GM23338 (cell line): ENCODE measurements around the gene FCN2. TPM values are rescaled to one million over a fixed set of nuclear protein-coding genes. Genes with fewer than 3 reads are reported as not detected.

Experiments used
- ATAC-seq: fragments of 200-7000 bp; cut with Tn5 transposase; 3 replicates; pipeline ENCODE4 v1.9.1; 2020
- DNase-seq: peaks from one replicate; pipeline ENCODE4 v3.0.0-alpha.2; 2015; ENCODE audit warnings: low spot score
- H2AFZ ChIP-seq: fragments of 200-600 bp; sonication (generic); 2 replicates; pipeline ENCODE4 v1.8.0; 2016; ENCODE audit warnings: antibody characterized with exemption, mild to moderate bottlenecking, moderate library complexity
- H3F3A ChIP-seq: fragments of 200-600 bp; sonication (generic); replicated peaks from 2 replicates; pipeline ENCODE4 v1.8.0; 2017; ENCODE audit warnings: antibody characterized with exemption, mixed run types, low read depth
- H3K27ac ChIP-seq: fragments of 200-600 bp; sonication (generic); 2 replicates; pipeline ENCODE4 v1.6.1; 2016; ENCODE audit warnings: low read depth
- H3K27me3 ChIP-seq: fragments of 200-600 bp; sonication (generic); 2 replicates; pipeline ENCODE4 v1.8.0; 2016; ENCODE audit warnings: mild to moderate bottlenecking, mixed run types, moderate library complexity; ENCODE audit not compliant: insufficient read depth
- H3K36me3 ChIP-seq: fragments of 200-600 bp; sonication (generic); 2 replicates; pipeline ENCODE4 v1.8.0; 2016; ENCODE audit warnings: mild to moderate bottlenecking; ENCODE audit not compliant: insufficient read depth
- H3K4me1 ChIP-seq: fragments of 200-600 bp; sonication (generic); 2 replicates; pipeline ENCODE4 v1.8.0; 2016; ENCODE audit warnings: mild to moderate bottlenecking, moderate library complexity; ENCODE audit not compliant: insufficient read depth
- H3K4me2 ChIP-seq: fragments of 200-600 bp; sonication (generic); 2 replicates; pipeline ENCODE4 v1.7.1; 2017; ENCODE audit warnings: mixed run types
- H3K4me3 ChIP-seq: fragments of 200-600 bp; sonication (generic); 2 replicates; pipeline ENCODE4 v1.6.1; 2016; ENCODE audit warnings: mixed run types
- H3K79me2 ChIP-seq: fragments of 200-600 bp; sonication (generic); replicated peaks from 2 replicates; pipeline ENCODE4 v1.8.0; 2017; ENCODE audit warnings: mild to moderate bottlenecking; ENCODE audit not compliant: insufficient read depth
- H3K9me2 ChIP-seq: fragments of 200-600 bp; sonication (generic); 2 replicates; pipeline ENCODE4 v1.8.0; 2017; ENCODE audit not compliant: insufficient read depth
- H4K20me1 ChIP-seq: fragments of 200-600 bp; sonication (generic); replicated peaks from 2 replicates; pipeline ENCODE4 v1.8.0; 2017; ENCODE audit warnings: mild to moderate bottlenecking; ENCODE audit not compliant: insufficient read depth
- H3K27ac Mint-ChIP-seq: 2 replicates; pipeline ENCODE4 v1.8.0; 2020; ENCODE audit warnings: inconsistent platforms, mild to moderate bottlenecking, moderate library complexity, mixed read lengths
- H3K27me3 Mint-ChIP-seq: 3 replicates; pipeline ENCODE4 v1.8.0; 2022; ENCODE audit warnings: low read depth, mild to moderate bottlenecking, moderate library complexity, mixed read lengths, inconsistent platforms; ENCODE audit not compliant: insufficient read depth, poor library complexity
- H3K36me3 Mint-ChIP-seq: 3 replicates; pipeline ENCODE4 v1.8.0; 2021; ENCODE audit warnings: low read depth, mild to moderate bottlenecking, inconsistent platforms, moderate library complexity, mixed read lengths
- H3K4me1 Mint-ChIP-seq: 3 replicates; pipeline ENCODE4 v1.8.0; 2020; ENCODE audit warnings: mild to moderate bottlenecking, inconsistent platforms, mixed read lengths
- H3K4me3 Mint-ChIP-seq: 3 replicates; pipeline ENCODE4 v1.8.0; 2021; ENCODE audit warnings: moderate library complexity, mild to moderate bottlenecking, inconsistent platforms, mixed read lengths
- H3K9me3 Mint-ChIP-seq: 3 replicates; pipeline ENCODE4 v1.8.0; 2020; ENCODE audit warnings: moderate library complexity, mild to moderate bottlenecking, inconsistent platforms, mixed read lengths
- CREB1 ChIP-seq: fragments of 250-450 bp; sonication (Bioruptor Pico); IDR thresholded peaks from 2 replicates; pipeline ENCODE4 v1.5.0; 2020; ENCODE audit warnings: low read depth, mild to moderate bottlenecking, moderate library complexity
- CTCF ChIP-seq, 2 experiments: fragments of 200-600 bp in 1 of 2; sonication (generic) in 1 of 2; conservative IDR thresholded peaks; 2 replicates each; pipeline versions ENCODE4 v1.5.1 to v1.6.1; 2016 to 2017; ENCODE audit warnings: antibody characterized with exemption in 2 of 2, low read depth in 2 of 2, mild to moderate bottlenecking in 2 of 2, moderate library complexity in 1 of 2
- ETS1 ChIP-seq: IDR thresholded peaks from 2 replicates; pipeline ENCODE4 v1.6.1; 2016; ENCODE audit warnings: antibody characterized with exemption
- EZH2 ChIP-seq: fragments of 200-600 bp; sonication (generic); IDR thresholded peaks from one replicate; pipeline ENCODE4 v1.8.0; 2017; ENCODE audit warnings: antibody characterized with exemption, mild to moderate bottlenecking, low read depth; ENCODE audit not compliant: unreplicated experiment
- EZH2phosphoT487 ChIP-seq: fragments of 200-600 bp; sonication (generic); IDR thresholded peaks from one replicate; pipeline ENCODE4 v1.8.1; 2018; ENCODE audit warnings: antibody characterized with exemption; ENCODE audit not compliant: unreplicated experiment
- JUNB ChIP-seq: IDR thresholded peaks from one replicate; pipeline ENCODE4 v1.6.1; 2016; ENCODE audit warnings: antibody characterized with exemption; ENCODE audit not compliant: unreplicated experiment
- NANOG ChIP-seq: IDR thresholded peaks from 2 replicates; pipeline ENCODE4 v1.6.1; 2016; ENCODE audit warnings: antibody characterized with exemption, borderline replicate concordance
- REST ChIP-seq: IDR thresholded peaks from one replicate; pipeline ENCODE4 v1.6.1; 2018; ENCODE audit warnings: antibody characterized with exemption; ENCODE audit not compliant: unreplicated experiment
- STAT1 ChIP-seq: IDR thresholded peaks from one replicate; pipeline ENCODE4 v1.6.1; 2016; ENCODE audit warnings: antibody characterized with exemption; ENCODE audit not compliant: unreplicated experiment
- ZNF114 ChIP-seq: fragments of 250-450 bp; sonication (Bioruptor Pico); IDR thresholded peaks from 2 replicates; pipeline ENCODE4 v1.5.0; 2020; ENCODE audit warnings: mild to moderate bottlenecking, moderate library complexity
- ZNF331 ChIP-seq: fragments of 250-450 bp; sonication (Bioruptor Pico); IDR thresholded peaks from 2 replicates; pipeline ENCODE4 v1.5.0; 2020; ENCODE audit warnings: low read depth, mild to moderate bottlenecking, moderate library complexity
- polyA plus RNA-seq: library from polyadenylated mRNA; unstranded; fragments of >200 nt; fragmentation: Nextera tagmentation; extraction: Ambion mirVana; gene quantifications from 2 replicates; pipeline ENCODE4 v1.2.1, GENCODE V29; 2016
- total RNA-seq: library from RNA; depleted of rRNA; stranded (reverse); fragments of >200 nt; shearing (Covaris generic); gene quantifications from 2 replicates; pipeline ENCODE4 v1.2.3, GENCODE V29; 2014

The FCN2 gene
- total and polyA plus RNA-seq, 2 experiments from 2014 or later = not detected

- TF ChIP-seq REST (no peak), ZNF114 (CRISPR knock-in tag) (no peak), CREB1 (CRISPR knock-in tag) (no peak), JUNB (no peak), ETS1 (no peak), EZH2 (no peak), STAT1 (no peak), ZNF331 (no peak)
Observed at GRCh38 chr9:134895567-134895907, 14.9 kb downstream of the FCN2 start (continued).

- Histone ChIP-seq H3K4me2 (no peak overlapping the region), H3K79me2 (no peaks in the 10 kb centered on the region), H3K27ac (no peak overlapping the region), H3K36me3 (no peaks in the 10 kb centered on the region), H3F3A (no peaks in the 10 kb centered on the region), H2AFZ (no peak overlapping the region), H3K4me1 (no peaks in the 10 kb centered on the region), H3K4me3 (no peak overlapping the region), H3K27me3 (no peaks in the 10 kb centered on the region), H4K20me1 (no peaks in the 10 kb centered on the region), H3K9me2 (no peaks in the 10 kb centered on the region)
- Mint-ChIP-seq H3K9me3 (peaks cover 38% of the 10 kb centered on the region), H3K4me3 (no peak overlapping the region), H3K4me1 (no peaks in the 10 kb centered on the region), H3K27ac (no peak overlapping the region), H3K27me3 (no peaks in the 10 kb centered on the region), H3K36me3 (peaks cover 14% of the 10 kb centered on the region; the same call in 2 of the 3 replicates)
- no peak for ATAC-seq
- no peak for DNase-seq
- TF ChIP-seq ZNF331 (no peak), CTCF (conservative IDR thresholded peaks at IDR 0.05; ENCODE audit: low read depth in 2 of 2) (no peak), ZNF114 (CRISPR knock-in tag) (no peak), NANOG (no peak), CREB1 (CRISPR knock-in tag) (no peak), ETS1 (no peak), STAT1 (no peak), EZH2phosphoT487 (no peak), REST (no peak)
Observed at GRCh38 chr9:134895908-134896833, 15.6 kb downstream of the FCN2 start.
